IMR-90 (cell line): ENCODE results near the gene CDH13. TPM values are rescaled to one million over a fixed set of nuclear protein-coding genes. Genes with fewer than 3 reads are reported as not detected.

Experiments used
- ATAC-seq: fragments of 200-7000 bp; cut with Tn5 transposase; 2 replicates; pipeline ENCODE4 v1.9.1; 2020; ENCODE audit warnings: low read depth, mild to moderate bottlenecking, moderate library complexity
- BruUV-seq: library from RNA; stranded (reverse); fragments of 400-500 nt; replicated peaks from 2 replicates; lab custom pipeline; 2021; lab: Mats Ljungman, UMichigan
- CTCF ChIA-PET: fragments of 300-600 bp; formaldehyde crosslinking; extraction: SDS; loops from one replicate; lab custom pipeline; 2021; ENCODE audit warnings: antibody characterized with exemption; lab: Yijun Ruan, JAX
- POLR2A ChIA-PET: fragments of 300-600 bp; sonication (Branson Sonifier 250); formaldehyde crosslinking; loops from one replicate; lab custom pipeline; 2022; ENCODE audit warnings: antibody characterized with exemption; ENCODE audit not compliant: unreplicated experiment; lab: Charles Lee
- DNase-seq: peaks from one replicate; pipeline ENCODE4 v3.0.0; 2013
- H2AFZ ChIP-seq: replicated peaks from 2 replicates; pipeline ENCODE3; 2013; ENCODE audit warnings: low read length, mild to moderate bottlenecking; ENCODE audit not compliant: poor library complexity
- H2AK5ac ChIP-seq: 2 replicates; pipeline ENCODE4 v1.6.1; 2013; ENCODE audit warnings: low read depth, low read length, inconsistent platforms
- H2AK9ac ChIP-seq: replicated peaks from 2 replicates; pipeline ENCODE3; 2013; ENCODE audit warnings: mild to moderate bottlenecking, low read depth, low read length, moderate library complexity; ENCODE audit not compliant: poor library complexity
- H2BK120ac ChIP-seq: 2 replicates; pipeline ENCODE4 v1.6.1; 2013; ENCODE audit warnings: low read depth, low read length, inconsistent platforms
- H2BK15ac ChIP-seq: 3 replicates; pipeline ENCODE4 v1.6.1; 2013; ENCODE audit warnings: low read depth, low read length, inconsistent platforms
- H2BK20ac ChIP-seq: 2 replicates; pipeline ENCODE4 v1.6.1; 2013; ENCODE audit warnings: low read depth, mild to moderate bottlenecking, inconsistent platforms, low read length, moderate library complexity
- H2BK5ac ChIP-seq: 2 replicates; pipeline ENCODE4 v1.6.1; 2013; ENCODE audit warnings: mild to moderate bottlenecking, low read depth, low read length, inconsistent platforms; ENCODE audit not compliant: poor library complexity, severe bottlenecking
- H3K14ac ChIP-seq: replicated peaks from 2 replicates; pipeline ENCODE4 v1.6.1; 2013; ENCODE audit warnings: low read depth, low read length, inconsistent platforms
- H3K18ac ChIP-seq: 2 replicates; pipeline ENCODE4 v1.6.1; 2013; ENCODE audit warnings: low read depth, low read length, control low read depth
- H3K23ac ChIP-seq: 2 replicates; pipeline ENCODE4 v1.6.1; 2013; ENCODE audit warnings: low read depth, low read length, inconsistent platforms
- H3K27ac ChIP-seq: 2 replicates; pipeline ENCODE4 v1.5.1; 2013; ENCODE audit warnings: mild to moderate bottlenecking, control low read depth, low read length; ENCODE audit not compliant: insufficient read depth
- H3K27me3 ChIP-seq: 2 replicates; pipeline ENCODE4 v1.6.1; 2013; ENCODE audit warnings: low read length; ENCODE audit not compliant: control insufficient read depth, insufficient read depth
- H3K36me3 ChIP-seq: 2 replicates; pipeline ENCODE4 v1.6.1; 2013; ENCODE audit warnings: low read length, mixed read lengths; ENCODE audit not compliant: control insufficient read depth, insufficient read depth
- H3K4ac ChIP-seq: 2 replicates; pipeline ENCODE4 v1.6.1; 2013; ENCODE audit warnings: low read depth, low read length, inconsistent platforms
- H3K4me1 ChIP-seq: 2 replicates; pipeline ENCODE4 v1.6.1; 2013; ENCODE audit warnings: low read length, mixed read lengths; ENCODE audit not compliant: control insufficient read depth, insufficient read depth
- H3K4me2 ChIP-seq: 2 replicates; pipeline ENCODE4 v1.6.1; 2013; ENCODE audit warnings: low read depth, mild to moderate bottlenecking, control low read depth, low read length, moderate library complexity
- H3K4me3 ChIP-seq: 2 replicates; pipeline ENCODE4 v1.5.1; 2013; ENCODE audit warnings: low read depth, mild to moderate bottlenecking, control low read depth, low read length, moderate library complexity; ENCODE audit not compliant: insufficient read depth
- H3K56ac ChIP-seq: 2 replicates; pipeline ENCODE4 v1.6.1; 2013; ENCODE audit warnings: low read length, inconsistent platforms; ENCODE audit not compliant: insufficient read depth; ENCODE audit errors: extremely low read depth
- H3K79me1 ChIP-seq, 2 experiments: 2 replicates each; pipeline ENCODE4 v1.6.1; 2013; ENCODE audit warnings: low read length in 2 of 2, inconsistent platforms in 1 of 2, low read depth in 1 of 2
- H3K9ac ChIP-seq: 2 replicates; pipeline ENCODE4 v1.6.1; 2013; ENCODE audit warnings: low read depth, low read length, control low read depth
- H3K9me1 ChIP-seq: 2 replicates; pipeline ENCODE4 v1.6.1; 2013; ENCODE audit warnings: low read length, inconsistent platforms; ENCODE audit not compliant: insufficient read depth
- H3K9me3 ChIP-seq: 2 replicates; pipeline ENCODE4 v1.6.1; 2013; ENCODE audit warnings: low read length; ENCODE audit not compliant: control insufficient read depth, insufficient read depth
- H4K20me1 ChIP-seq: 2 replicates; pipeline ENCODE4 v1.6.1; 2013; ENCODE audit warnings: low read length, inconsistent platforms; ENCODE audit not compliant: insufficient read depth
- H4K5ac ChIP-seq: 2 replicates; pipeline ENCODE4 v1.6.1; 2013; ENCODE audit warnings: mild to moderate bottlenecking, low read depth, low read length, control low read depth
- H4K8ac ChIP-seq, 2 experiments: 2 replicates each; pipeline ENCODE4 v1.6.1; 2013; ENCODE audit warnings: low read depth in 2 of 2, low read length in 2 of 2, control low read depth in 1 of 2, inconsistent platforms in 1 of 2
- H4K91ac ChIP-seq: 2 replicates; pipeline ENCODE4 v1.6.1; 2013; ENCODE audit warnings: low read depth, low read length, inconsistent platforms; ENCODE audit not compliant: insufficient read depth
- BHLHE40 ChIP-seq: fragments of 150-350 bp; IDR thresholded peaks from 2 replicates; pipeline ENCODE4 v1.6.1; 2016; ENCODE audit warnings: mild to moderate bottlenecking, low read depth, low read length
- CEBPB ChIP-seq: IDR thresholded peaks from 2 replicates; pipeline ENCODE4 v1.6.1; 2012; ENCODE audit warnings: low read depth, low read length, improper control_type of control experiment
- CTCF ChIP-seq: conservative IDR thresholded peaks from 2 replicates; pipeline ENCODE4 v1.5.1; 2012; ENCODE audit warnings: mild to moderate bottlenecking, low read depth, low read length, improper control_type of control experiment
- ELK1 ChIP-seq: fragments of 150-350 bp; IDR thresholded peaks from 2 replicates; pipeline ENCODE4 v1.6.1; 2016; ENCODE audit warnings: low read depth, mild to moderate bottlenecking, low read length, moderate library complexity, borderline replicate concordance
- FOS ChIP-seq: fragments of 150-350 bp; IDR thresholded peaks from 2 replicates; pipeline ENCODE4 v1.6.1; 2016; ENCODE audit warnings: low read depth, low read length
- MAFK ChIP-seq: IDR thresholded peaks from 2 replicates; pipeline ENCODE4 v1.6.1; 2012; ENCODE audit warnings: low read depth, low read length, improper control_type of control experiment
- MAZ ChIP-seq: IDR thresholded peaks from 2 replicates; pipeline ENCODE4 v1.6.1; 2012; ENCODE audit warnings: low read depth, mild to moderate bottlenecking, low read length, improper control_type of control experiment, moderate library complexity, borderline replicate concordance
- MXI1 ChIP-seq: IDR thresholded peaks from 2 replicates; pipeline ENCODE4 v1.6.1; 2012; ENCODE audit warnings: low read depth, mild to moderate bottlenecking, low read length, moderate library complexity, borderline replicate concordance
- POLR2A ChIP-seq: IDR thresholded peaks from 2 replicates; pipeline ENCODE4 v1.6.1; 2012; ENCODE audit warnings: mild to moderate bottlenecking, low read depth, low read length
- RAD21 ChIP-seq: IDR thresholded peaks from 2 replicates; pipeline ENCODE4 v1.6.1; 2012; ENCODE audit warnings: low read length, improper control_type of control experiment
- RCOR1 ChIP-seq: IDR thresholded peaks from 2 replicates; pipeline ENCODE4 v1.6.1; 2012; ENCODE audit warnings: mild to moderate bottlenecking, low read length, improper control_type of control experiment; ENCODE audit not compliant: insufficient replicate concordance
- SMC3 ChIP-seq: fragments of 150-350 bp; IDR thresholded peaks from 2 replicates; pipeline ENCODE4 v1.6.1; 2016; ENCODE audit warnings: low read depth, mild to moderate bottlenecking, antibody characterized with exemption, low read length, moderate library complexity
- USF2 ChIP-seq: fragments of 150-350 bp; IDR thresholded peaks from 2 replicates; pipeline ENCODE4 v1.6.1; 2017; ENCODE audit warnings: mild to moderate bottlenecking, antibody characterized with exemption, low read length, low read depth
- WGBS, 2 experiments: methylation state at CpG; one replicate each; pipeline versions ENCODE4 v1.1.5 to v1.1.7; 2013; ENCODE audit warnings: missing lambda C conversion rate in 2 of 2; ENCODE audit not compliant: insufficient read length in 1 of 2; ENCODE audit errors: extremely low coverage in 2 of 2; 5-methylcytosine and 5-hydroxymethylcytosine counted together
- dilution Hi-C: fragments of 300-500 bp; cut with HindIII; formaldehyde crosslinking; loops from one replicate; pipeline ENCODE4 v1.14.3; 2018; ENCODE audit warnings: low sequenced_read_pairs; ENCODE audit not compliant: unreplicated experiment
- in situ Hi-C: fragments of 300-500 bp; cut with MboI; formaldehyde crosslinking; loops from 3 replicates; pipeline ENCODE4 v1.14.3; 2019; ENCODE audit warnings: low sequenced_read_pairs, inconsistent platforms, mixed read lengths
- intact Hi-C: fragments of 100-400 bp; cut with micrococcal nuclease; formaldehyde crosslinking; loops from 2 replicates; pipeline ENCODE4 v1.10.0; 2022
- polyA plus RNA-seq, 3 experiments: library from polyadenylated mRNA; depleted of rRNA; stranded (reverse); fragments of >200 nt; gene quantifications; 2 replicates each; pipeline ENCODE4 v1.2.3, GENCODE V29; 2012; ENCODE audit warnings: low replicate concordance in 1 of 3
- total RNA-seq: library from RNA; depleted of rRNA; stranded (reverse); fragments of >200 nt; gene quantifications from 2 replicates; pipeline ENCODE4 v1.2.3, GENCODE V29; 2012

The CDH13 gene
- total and polyA plus RNA-seq, 2 of the 4 experiments (the other 2 are of a cell fraction) = 61.6 to 74.7 TPM

- Histone ChIP-seq H3K4ac (no peak overlapping the region), H2AFZ (no peak overlapping the region), H2AK9ac (no peak overlapping the region), H3K4me3 (no peak overlapping the region), H4K8ac (no peak overlapping the region), H4K5ac (no peak overlapping the region), H3K4me2 (no peak overlapping the region), H2BK20ac (no peak overlapping the region), H2BK15ac (no peak overlapping the region), H3K27ac (no peak overlapping the region), H3K27me3 (no peaks in the 10 kb centered on the region), H3K56ac (no peak overlapping the region), H3K14ac (no peak overlapping the region), H2AK5ac (no peak overlapping the region), H4K20me1 (no peaks in the 10 kb centered on the region), H3K79me1 (peaks cover 0 to 6% of the 10 kb centered on the region in 2 experiments; a peak in 2 of 4 replicates), H3K9ac (no peak overlapping the region), H3K9me3 (no peaks in the 10 kb centered on the region), H4K91ac (no peak overlapping the region), H3K9me1 (no peaks in the 10 kb centered on the region), H2BK5ac (no peak overlapping the region), H3K18ac (no peak overlapping the region), H3K23ac (no peak overlapping the region), H3K4me1 (no peaks in the 10 kb centered on the region), H3K36me3 (no peaks in the 10 kb centered on the region), H2BK120ac (no peak overlapping the region)
- DNase-seq = no peak
- CTCF ChIA-PET = no interaction called here
- no TSS peak for BruUV-seq
- POLR2A ChIA-PET = no interaction called here
- no CpG with 5 or more reads among the region's 3 CpGs for WGBS, 2 experiments
- TF ChIP-seq MXI1 (no peak), MAFK (no peak), RCOR1 (no peak), RAD21 (no peak; the same call in 1 of the 2 replicates), MAZ (no peak), POLR2A (no peak), FOS (no peak), SMC3 (no peak), CTCF (no peak), BHLHE40 (no peak), ELK1 (no peak), USF2 (no peak), CEBPB (no peak)
- in situ Hi-C loops (no loop called here), dilution Hi-C loops (no loop called here), intact Hi-C loops (no loop called here)
- no peak for ATAC-seq
Observed at GRCh38 chr16:82796047-82796446, 169.3 kb downstream of the CDH13 start.
